ACC112 (cell line): ENCODE data around the gene MCF2L.

Experiments used
- H2AFZ ChIP-seq: fragments of 200-600 bp; sonication (generic); one replicate; pipeline ENCODE4 v1.6.0; 2017; ENCODE audit warnings: antibody characterized with exemption, low read length; ENCODE audit not compliant: unreplicated experiment
- H3K27ac ChIP-seq: fragments of 200-600 bp; sonication (generic); 2 replicates; pipeline ENCODE4 v1.5.1; 2014; ENCODE audit warnings: low read depth, mild to moderate bottlenecking, antibody characterized with exemption, low read length, moderate library complexity
- H3K27me3 ChIP-seq: fragments of 200-600 bp; sonication (generic); 2 replicates; pipeline ENCODE4 v1.6.1; 2014; ENCODE audit warnings: mild to moderate bottlenecking, antibody characterized with exemption, low read length, moderate library complexity, mixed read lengths; ENCODE audit not compliant: insufficient read depth
- H3K36me3 ChIP-seq: fragments of 200-600 bp; sonication (generic); 2 replicates; pipeline ENCODE4 v1.6.1; 2016; ENCODE audit warnings: mild to moderate bottlenecking, antibody characterized with exemption, low read length, moderate library complexity, mixed read lengths; ENCODE audit not compliant: insufficient read depth
- H3K4me1 ChIP-seq: fragments of 200-600 bp; sonication (generic); one replicate; pipeline ENCODE4 v1.6.1; 2016; ENCODE audit warnings: low read length, mixed read lengths; ENCODE audit not compliant: insufficient read depth, unreplicated experiment, control insufficient read depth
- H3K4me3 ChIP-seq: fragments of 200-600 bp; sonication (generic); 2 replicates; pipeline ENCODE4 v1.5.1; 2014; ENCODE audit warnings: mild to moderate bottlenecking, low read depth, low read length
- H3K79me2 ChIP-seq: fragments of 200-600 bp; sonication (generic); one replicate; pipeline ENCODE4 v1.6.0; 2016; ENCODE audit warnings: low read length; ENCODE audit not compliant: control insufficient read depth, unreplicated experiment, insufficient read depth

The MCF2L gene

GRCh38 chr13:112982281-112983041 is 13.4 kb downstream of the MCF2L start:
- Histone ChIP-seq H2AFZ (no peak overlapping the region), H3K4me1 (no peaks in the 10 kb centered on the region), H3K36me3 (no peaks in the 10 kb centered on the region), H3K79me2 (no peaks in the 10 kb centered on the region), H3K27ac (no peak overlapping the region), H3K4me3 (no peak overlapping the region), H3K27me3 (peaks cover 65% of the 10 kb centered on the region)

DNA sequence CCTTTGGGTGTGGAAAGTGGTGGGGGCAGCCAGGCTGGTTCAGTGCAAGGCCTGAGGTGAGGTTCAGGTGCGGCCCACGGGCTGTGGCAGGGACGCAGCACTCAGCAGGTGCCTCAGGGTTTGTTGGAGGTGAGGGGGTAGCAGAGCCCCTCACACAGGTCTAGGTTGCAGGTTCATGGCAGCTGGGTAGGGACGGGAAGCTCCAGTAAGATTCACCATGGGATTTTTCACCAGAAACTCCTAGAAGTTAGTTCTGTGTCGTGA is 14.0 kb downstream of the MCF2L start:
- H2AFZ ChIP-seq = no peak overlapping the region
- no peak overlapping the region for H3K27ac ChIP-seq
- no peaks in the 10 kb centered on the region for H3K79me2 ChIP-seq
- no peak overlapping the region for H3K4me3 ChIP-seq
- H3K27me3 ChIP-seq = peaks cover 65% of the 10 kb centered on the region
- H3K4me1 ChIP-seq = no peaks in the 10 kb centered on the region
- H3K36me3 ChIP-seq = no peaks in the 10 kb centered on the region

GRCh38 chr13:112983428-112984196 is 14.6 kb downstream of the MCF2L start:
- no peaks in the 10 kb centered on the region for H3K4me1 ChIP-seq
- H3K4me3 ChIP-seq = no peak overlapping the region
- no peak overlapping the region for H2AFZ ChIP-seq
- no peak overlapping the region for H3K27ac ChIP-seq
- peaks cover 59% of the 10 kb centered on the region for H3K27me3 ChIP-seq
- no peaks in the 10 kb centered on the region for H3K36me3 ChIP-seq
- H3K79me2 ChIP-seq = no peaks in the 10 kb centered on the region

- H3K4me3 ChIP-seq = no peak overlapping the region
- H3K4me1 ChIP-seq = no peaks in the 10 kb centered on the region
- no peak overlapping the region for H2AFZ ChIP-seq
- H3K27ac ChIP-seq = no peak overlapping the region
- H3K36me3 ChIP-seq = no peaks in the 10 kb centered on the region
- no peaks in the 10 kb centered on the region for H3K79me2 ChIP-seq
- H3K27me3 ChIP-seq = peaks cover 51% of the 10 kb centered on the region
These were observed 15.5 kb downstream of the MCF2L start for GRCh38 chr13:112984501-112984900.

- Histone ChIP-seq H3K79me2 (no peaks in the 10 kb centered on the region), H3K27ac (no peak overlapping the region), H3K4me3 (no peak overlapping the region), H2AFZ (no peak overlapping the region), H3K36me3 (no peaks in the 10 kb centered on the region), H3K27me3 (peaks cover 50% of the 10 kb centered on the region), H3K4me1 (no peaks in the 10 kb centered on the region)
These were observed 16.2 kb downstream of the MCF2L start for GRCh38 chr13:112984954-112985802.

DNA sequence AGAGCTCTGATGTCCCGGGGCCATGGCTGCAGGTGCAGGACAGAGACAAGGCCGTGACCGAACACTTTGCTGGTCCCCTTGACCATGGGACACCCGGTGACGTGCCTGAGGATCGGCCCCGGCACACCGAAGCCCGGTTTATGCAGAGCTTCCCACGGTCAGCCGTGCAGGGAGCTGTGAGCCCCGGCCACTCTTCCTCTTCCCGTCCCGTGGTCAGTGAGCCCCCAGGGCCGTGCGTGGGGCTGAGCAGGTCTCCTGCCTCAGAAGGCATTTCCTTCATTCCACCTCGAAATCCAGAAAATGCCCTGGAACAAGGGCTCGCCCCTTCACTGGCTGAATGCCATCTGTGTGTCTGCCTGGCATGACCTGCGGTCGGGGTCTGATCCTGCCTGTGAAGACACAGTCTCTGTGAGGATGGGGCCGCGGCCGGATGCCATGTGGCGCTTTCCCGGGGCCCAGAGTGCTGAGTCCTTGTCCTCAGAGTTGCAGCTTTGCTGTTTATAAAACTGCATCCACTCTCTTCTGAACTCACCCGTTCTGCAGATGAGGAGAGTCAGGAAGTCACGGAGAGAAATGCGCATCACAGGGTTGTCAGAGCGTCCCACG is 16.9 kb downstream of the MCF2L start:
- no peaks in the 10 kb centered on the region for H3K79me2 ChIP-seq
- no peaks in the 10 kb centered on the region for H3K4me1 ChIP-seq
- no peak overlapping the region for H3K27ac ChIP-seq
- peaks cover 45% of the 10 kb centered on the region for H3K27me3 ChIP-seq
- H2AFZ ChIP-seq = no peak overlapping the region
- no peaks in the 10 kb centered on the region for H3K36me3 ChIP-seq
- no peak overlapping the region for H3K4me3 ChIP-seq

GRCh38 chr13:112986470-112986869 is 17.5 kb downstream of the MCF2L start:
- Histone ChIP-seq H3K27me3 (peaks cover 40% of the 10 kb centered on the region), H3K27ac (no peak overlapping the region), H3K79me2 (no peaks in the 10 kb centered on the region), H2AFZ (no peak overlapping the region), H3K4me3 (no peak overlapping the region), H3K4me1 (no peaks in the 10 kb centered on the region), H3K36me3 (no peaks in the 10 kb centered on the region)

DNA sequence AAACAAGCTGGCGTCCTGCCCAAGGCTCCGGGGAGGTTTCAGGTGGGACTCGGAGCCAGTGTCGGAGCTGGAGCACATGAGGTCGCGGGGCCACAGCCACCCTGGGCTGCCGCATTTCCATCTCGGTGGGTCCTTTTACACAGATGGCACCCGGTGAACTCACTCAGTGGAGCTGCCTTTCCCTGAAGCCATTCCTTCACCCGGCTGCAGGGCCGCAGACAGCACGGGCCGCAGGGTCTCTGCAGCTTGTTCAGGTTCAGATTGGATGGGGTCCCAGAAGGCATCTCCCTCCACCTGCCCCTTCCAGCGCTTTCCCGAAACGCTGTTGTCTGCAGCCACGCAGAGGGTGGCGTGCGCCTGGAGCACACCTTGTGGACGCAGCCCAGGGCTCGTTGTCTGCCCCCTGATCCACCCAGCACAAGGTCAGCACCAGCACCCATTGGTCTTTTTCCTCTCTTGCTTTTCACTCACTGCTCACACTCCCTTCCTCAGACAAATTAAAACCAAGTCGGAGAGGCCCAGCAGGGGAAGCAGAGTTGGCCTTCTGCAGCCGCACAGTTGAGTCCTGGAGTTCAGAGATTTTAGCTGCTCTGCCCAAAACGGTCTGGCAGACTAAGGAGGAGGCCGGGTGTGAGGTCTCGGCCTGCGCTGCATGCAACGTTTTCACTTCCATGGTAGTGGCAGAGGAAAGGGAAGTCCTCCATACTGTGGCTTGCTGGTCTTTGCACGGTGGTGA is 18.1 kb downstream of the MCF2L start:
- Histone ChIP-seq H3K36me3 (no peaks in the 10 kb centered on the region), H3K4me3 (no peak overlapping the region), H2AFZ (no peak overlapping the region), H3K27ac (no peak overlapping the region), H3K27me3 (peaks cover 45% of the 10 kb centered on the region), H3K79me2 (no peaks in the 10 kb centered on the region), H3K4me1 (no peaks in the 10 kb centered on the region)

DNA sequence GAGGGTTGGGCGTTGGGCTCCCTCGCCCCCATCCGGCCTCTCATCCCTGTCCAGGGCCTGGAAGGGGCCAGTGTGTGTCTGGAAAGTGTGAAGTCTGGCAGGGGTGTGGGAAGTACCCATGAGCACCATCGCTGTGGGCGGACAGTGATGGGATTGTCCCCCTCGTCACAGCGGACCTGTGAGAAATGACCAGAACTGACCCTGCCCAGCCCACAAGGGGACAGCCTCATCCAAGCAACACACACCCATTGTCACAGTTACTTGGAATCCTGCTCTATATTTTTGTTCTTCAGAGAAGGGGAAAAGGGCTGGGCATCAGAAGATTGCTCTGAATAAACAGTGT is 18.6 kb downstream of the MCF2L start:
- Histone ChIP-seq H3K36me3 (no peaks in the 10 kb centered on the region), H3K4me3 (no peak overlapping the region), H3K27ac (no peak overlapping the region), H3K79me2 (no peaks in the 10 kb centered on the region), H3K27me3 (peaks cover 44% of the 10 kb centered on the region), H3K4me1 (no peaks in the 10 kb centered on the region), H2AFZ (no peak overlapping the region)

DNA sequence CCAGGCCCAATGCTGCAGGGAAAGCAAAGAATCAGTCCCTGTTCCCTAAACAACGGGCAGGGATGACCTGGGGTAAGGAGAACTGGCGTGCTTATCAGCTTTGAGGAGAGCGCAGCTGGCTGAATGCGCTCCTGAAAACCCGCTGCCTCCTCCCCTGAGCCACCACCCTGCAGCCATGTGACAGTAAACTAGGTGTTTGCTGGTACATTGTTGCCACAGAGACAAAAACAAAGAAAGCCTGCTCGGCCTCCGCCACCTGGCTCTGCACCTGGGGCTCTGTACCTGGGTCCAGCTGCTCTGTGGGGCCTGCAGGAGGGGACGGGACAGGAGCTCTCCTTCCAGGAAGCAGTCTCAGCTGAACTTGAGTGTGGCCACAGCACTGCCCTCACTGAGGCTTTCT is 21.8 kb downstream of the MCF2L start:
- Histone ChIP-seq H3K36me3 (no peaks in the 10 kb centered on the region), H3K27ac (no peak overlapping the region), H3K4me3 (no peak overlapping the region), H2AFZ (no peak overlapping the region), H3K79me2 (no peaks in the 10 kb centered on the region), H3K4me1 (no peaks in the 10 kb centered on the region), H3K27me3 (peaks cover 30% of the 10 kb centered on the region)
